Urinary bladder (tissue), 4 donors: ENCODE data around the gene ANKRD63. TPM values are rescaled to one million over a fixed set of nuclear protein-coding genes. Genes with fewer than 3 reads are reported as not detected.

Experiments
- DNase-seq: peaks from one replicate; pipeline ENCODE4 v3.0.0-alpha.2; 2015; ENCODE audit errors: extremely low spot score
- H3K27ac ChIP-seq: one replicate; pipeline ENCODE4 v1.5.1; 2013; ENCODE audit warnings: low read depth, mild to moderate bottlenecking, moderate library complexity
- H3K36me3 ChIP-seq: one replicate; pipeline ENCODE4 v1.6.1; 2013; ENCODE audit warnings: mild to moderate bottlenecking, moderate library complexity; ENCODE audit not compliant: insufficient read depth
- H3K4me1 ChIP-seq: one replicate; pipeline ENCODE4 v1.6.1; 2013; ENCODE audit warnings: mild to moderate bottlenecking, moderate library complexity; ENCODE audit not compliant: insufficient read depth
- H3K4me3 ChIP-seq: one replicate; pipeline ENCODE4 v1.5.1; 2013; ENCODE audit warnings: low read depth, low read length
- WGBS: extraction: QIAGEN DNeasy Blood & Tissue Kit; methylation state at CpG from one replicate; pipeline ENCODE4 v1.1.7; 2013; 5-methylcytosine and 5-hydroxymethylcytosine counted together
- polyA plus RNA-seq: library from polyadenylated mRNA; stranded (reverse); fragments of 200-250 nt; gene quantifications from one replicate; pipeline ENCODE4 v1.2.3, GENCODE V29; 2013
- total RNA-seq: library from RNA; depleted of rRNA; stranded (reverse); fragments of >200 nt; gene quantifications from one replicate; pipeline ENCODE4 v1.2.3, GENCODE V29; 2014
- donor health status: healthy with polysubstance abuse.
- donor health status: healthy.

Gene ANKRD63
- total and polyA plus RNA-seq, 2 donors = not detected

DNA sequence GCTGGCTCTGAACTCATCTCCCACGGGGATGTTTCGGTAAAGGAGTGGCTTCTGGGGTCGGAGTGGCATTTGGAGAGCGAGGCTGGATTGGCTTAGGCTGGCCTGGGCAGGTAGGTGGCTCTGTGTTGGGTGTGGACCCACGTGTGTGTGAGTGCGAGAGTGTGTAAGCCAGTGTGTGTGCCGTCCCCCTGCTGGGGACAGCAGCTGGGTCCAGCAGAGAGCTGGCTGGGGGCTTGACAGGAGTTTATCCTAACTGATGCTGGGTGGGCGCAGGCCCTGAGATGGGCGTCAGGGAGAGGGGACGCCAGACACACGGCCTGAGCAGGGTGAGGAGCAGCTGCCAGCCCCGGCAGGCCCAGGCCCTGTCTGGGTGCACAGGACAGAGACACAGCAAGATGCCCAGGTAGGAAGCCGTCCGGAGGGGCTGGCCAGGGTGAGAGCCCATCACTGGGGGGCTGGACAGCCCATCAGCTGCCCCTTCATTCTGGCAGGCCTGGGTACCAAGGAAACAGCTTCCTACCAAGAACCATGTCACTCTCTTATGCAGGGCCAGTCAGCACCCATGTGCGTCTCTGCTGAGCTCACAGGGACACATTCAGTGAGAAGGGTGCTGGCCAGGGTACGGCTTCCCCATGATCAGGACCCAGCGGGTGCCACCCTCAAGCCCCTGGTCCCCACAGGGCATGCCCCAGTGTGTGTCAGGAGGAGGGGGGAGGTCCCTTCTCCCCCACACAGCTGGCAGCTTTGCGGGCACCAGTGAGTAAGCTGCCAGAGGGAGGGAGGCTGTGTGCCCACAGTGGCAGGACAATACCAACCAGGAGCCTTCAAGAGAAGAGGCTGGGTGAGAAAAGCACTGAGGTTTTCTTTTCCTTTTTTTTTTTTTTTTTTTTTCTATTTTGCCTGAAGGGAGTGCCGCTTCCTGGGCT lies 42.9 kb downstream of the ANKRD63 start:
- H3K4me1 ChIP-seq = no peaks in the 10 kb centered on the region
- H3K4me3 ChIP-seq = no peak overlapping the region
- H3K27ac ChIP-seq = peak overlapping the region; percentile 53
- 83% methylated on average over 19 of the region's 19 CpGs for WGBS
- no peak for DNase-seq
- no peaks in the 10 kb centered on the region for H3K36me3 ChIP-seq

DNA sequence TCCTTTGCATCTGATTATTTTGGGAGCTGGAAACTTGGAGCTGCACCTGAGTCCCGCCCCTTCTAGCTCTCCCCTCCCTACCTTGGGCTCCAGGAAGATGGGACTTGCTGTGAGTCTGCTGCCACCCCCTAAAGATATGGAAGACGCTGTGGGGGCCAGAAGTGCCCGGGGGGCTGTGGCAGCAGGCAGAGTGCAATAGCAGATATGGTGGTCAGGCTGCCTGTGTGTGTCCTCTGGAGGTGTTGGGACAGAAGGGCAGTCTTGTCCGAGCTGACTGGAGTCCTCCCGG lies 43.5 kb downstream of the ANKRD63 start:
- 33% methylated on average over 5 of the region's 5 CpGs for WGBS
- Histone ChIP-seq H3K36me3 (no peaks in the 10 kb centered on the region), H3K27ac (peak overlapping the region; percentile 38), H3K4me3 (no peak overlapping the region), H3K4me1 (no peaks in the 10 kb centered on the region)
- DNase-seq = no peak

DNA sequence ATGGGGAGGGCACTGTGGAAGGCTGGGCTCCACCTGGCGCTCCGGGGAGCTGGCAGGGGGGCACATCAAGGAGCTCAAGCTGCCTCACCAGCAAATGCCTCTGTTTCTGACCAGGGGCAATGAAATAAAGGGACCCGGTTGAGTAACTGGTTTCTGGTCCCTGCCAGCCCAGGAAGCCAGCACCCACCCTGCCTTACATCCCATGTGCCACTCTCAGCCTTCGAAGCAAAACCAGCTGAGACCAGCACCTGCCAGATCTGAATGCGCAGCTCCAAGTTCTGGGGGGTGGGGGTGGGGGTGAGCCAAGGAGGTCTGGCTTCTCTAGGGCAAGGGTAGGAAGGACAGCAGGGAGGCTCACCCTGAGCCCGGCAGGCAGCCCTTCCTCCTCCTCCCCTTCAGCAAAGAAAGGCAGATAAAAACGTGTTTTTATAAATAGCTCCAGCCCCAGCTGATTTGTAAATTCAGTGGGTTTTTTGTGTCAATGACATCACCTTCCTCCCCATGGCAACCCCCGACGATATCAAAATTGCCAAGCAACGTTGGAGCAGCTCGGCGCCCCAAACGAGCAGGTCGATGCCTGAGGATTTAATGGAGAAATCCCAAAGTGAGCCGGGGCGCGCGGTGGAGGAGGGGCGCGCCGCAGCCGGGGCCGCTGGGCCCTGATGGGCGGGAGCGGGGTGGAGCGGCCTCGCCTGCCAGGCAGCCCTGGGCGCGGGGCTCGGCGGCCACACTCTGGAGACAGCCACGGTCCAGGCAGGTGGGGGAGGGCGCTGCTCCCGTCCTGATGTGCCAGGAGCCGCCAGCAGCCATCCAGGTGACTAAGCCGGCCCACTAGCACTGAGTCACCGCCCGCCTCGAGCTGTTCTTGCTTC lies 44.1 kb downstream of the ANKRD63 start, which contains the start of gene PAK6:
PAK6 (plus strand) TSS at position 532 of the 872 bp plus-strand sequence. CDS start 25,723 bp downstream, outside the sequence.
- no peak for DNase-seq
- Histone ChIP-seq H3K4me3 (peak within 1 kb of the TSS; percentile 23), H3K4me1 (no peaks in the 10 kb centered on the region), H3K36me3 (no peaks in the 10 kb centered on the region), H3K27ac (peak within 1 kb of the TSS; percentile 38)
- WGBS = 5% methylated on average over 39 of the region's 39 CpGs

DNA sequence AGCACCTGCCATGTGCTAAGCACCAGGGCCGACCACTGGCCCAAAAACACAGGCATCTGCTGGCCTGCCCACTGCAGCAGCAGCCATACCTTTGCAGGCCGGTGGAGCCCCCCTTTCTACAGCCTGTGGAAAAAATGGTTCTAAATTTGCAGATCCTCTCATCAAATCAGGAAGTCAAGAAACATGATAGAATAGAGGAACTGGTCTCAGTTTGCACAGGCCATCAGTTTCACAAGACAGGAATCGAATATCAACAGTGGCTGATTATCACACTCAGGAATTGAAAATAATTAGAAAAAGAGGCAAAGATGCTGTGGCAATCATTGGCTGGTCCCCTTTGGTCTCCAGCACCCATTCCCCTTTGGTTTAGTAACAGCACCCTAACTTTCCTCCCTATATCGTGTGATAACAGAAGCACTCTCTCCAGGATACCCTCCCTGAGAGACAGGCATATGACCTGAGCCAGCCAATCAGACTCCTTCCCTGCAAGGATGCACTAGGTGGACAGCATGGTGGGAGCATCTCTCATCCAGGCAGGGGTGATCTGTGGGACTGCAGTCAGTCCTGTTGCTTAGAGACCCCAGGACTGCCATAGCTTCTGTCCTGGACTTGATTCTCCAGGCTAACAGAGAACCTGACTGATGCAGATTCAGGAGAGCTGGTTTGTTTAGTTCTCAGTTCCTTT lies 47.5 kb downstream of the ANKRD63 start:
- WGBS = 78% methylated on average over 4 of the region's 4 CpGs
- H3K27ac ChIP-seq = no peak overlapping the region
- no peaks in the 10 kb centered on the region for H3K4me1 ChIP-seq
- no peaks in the 10 kb centered on the region for H3K36me3 ChIP-seq
- DNase-seq = no peak
- H3K4me3 ChIP-seq = no peak overlapping the region

DNA sequence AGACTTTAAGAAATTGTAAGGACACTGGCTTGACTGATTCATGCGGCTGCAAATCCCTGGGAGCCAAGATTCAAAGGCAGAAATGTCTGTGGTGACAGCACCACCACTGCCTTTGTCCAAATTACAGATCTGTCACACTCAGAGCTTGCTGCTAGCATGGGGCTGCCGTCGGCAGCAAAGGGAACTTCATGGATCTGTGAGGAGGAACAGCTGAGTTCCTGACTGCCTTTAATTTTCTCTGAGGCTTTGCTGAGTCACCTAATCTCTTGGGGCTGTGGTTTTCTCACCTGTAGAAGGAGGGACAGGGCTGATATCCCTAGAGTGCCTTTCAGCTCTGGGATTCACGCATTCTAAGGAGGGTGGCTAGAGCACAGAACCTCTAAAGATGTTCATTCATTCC lies 48.1 kb downstream of the ANKRD63 start:
- no peak overlapping the region for H3K27ac ChIP-seq
- 72% methylated on average over 4 of the region's 4 CpGs for WGBS

DNA sequence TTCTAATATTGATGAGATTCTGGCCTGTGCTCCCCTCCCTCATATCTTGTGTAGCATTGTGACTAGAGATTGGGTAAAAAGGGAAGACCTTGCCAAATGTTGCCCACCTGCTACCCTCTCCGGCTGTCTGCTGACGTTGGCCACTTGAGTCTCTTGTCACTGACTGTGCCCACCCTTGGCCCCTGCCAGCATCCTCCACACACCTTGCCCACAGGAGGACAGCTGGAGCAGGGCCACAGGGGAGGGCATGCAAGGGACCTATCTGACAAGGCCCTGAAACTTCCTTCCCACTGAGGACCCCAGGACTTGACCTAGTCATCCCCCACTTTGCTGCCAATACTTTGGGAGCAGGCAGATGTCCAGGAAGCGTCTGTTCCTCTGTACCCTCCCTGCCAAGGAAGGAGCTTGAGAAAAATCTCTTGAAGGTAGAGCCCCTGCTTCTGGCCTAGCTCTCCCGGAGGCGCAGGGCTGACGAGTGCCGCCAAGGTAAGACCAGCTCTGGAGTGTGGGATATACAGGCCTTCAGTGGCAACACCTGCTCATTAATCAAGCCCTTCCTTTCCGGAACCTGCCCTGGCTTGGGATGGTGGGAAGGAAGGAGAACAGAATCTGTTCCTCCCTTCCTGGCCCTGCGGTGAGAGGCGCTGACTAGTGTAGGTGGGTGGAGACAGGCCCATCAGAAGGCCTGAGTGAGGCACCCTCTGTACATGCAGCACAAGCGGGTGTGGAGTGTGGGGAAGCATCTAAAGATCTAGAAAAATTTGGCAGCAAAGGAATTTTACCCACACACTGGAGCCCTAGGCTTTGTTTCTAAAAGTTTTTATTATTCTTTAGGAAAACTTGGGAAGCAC lies 48.9 kb downstream of the ANKRD63 start:
- Histone ChIP-seq H3K36me3 (no peaks in the 10 kb centered on the region), H3K27ac (no peak overlapping the region), H3K4me1 (no peaks in the 10 kb centered on the region), H3K4me3 (no peak overlapping the region)
- whole genome bisulfite sequencing = 91% methylated on average over 11 of the region's 11 CpGs
- DNase-seq = no peak

More for the DNA sequence above, 48.1 kb downstream of the ANKRD63 start:
- Histone ChIP-seq H3K36me3 (no peaks in the 10 kb centered on the region), H3K4me3 (no peak overlapping the region), H3K4me1 (no peaks in the 10 kb centered on the region)
- DNase-seq = no peak

DNA sequence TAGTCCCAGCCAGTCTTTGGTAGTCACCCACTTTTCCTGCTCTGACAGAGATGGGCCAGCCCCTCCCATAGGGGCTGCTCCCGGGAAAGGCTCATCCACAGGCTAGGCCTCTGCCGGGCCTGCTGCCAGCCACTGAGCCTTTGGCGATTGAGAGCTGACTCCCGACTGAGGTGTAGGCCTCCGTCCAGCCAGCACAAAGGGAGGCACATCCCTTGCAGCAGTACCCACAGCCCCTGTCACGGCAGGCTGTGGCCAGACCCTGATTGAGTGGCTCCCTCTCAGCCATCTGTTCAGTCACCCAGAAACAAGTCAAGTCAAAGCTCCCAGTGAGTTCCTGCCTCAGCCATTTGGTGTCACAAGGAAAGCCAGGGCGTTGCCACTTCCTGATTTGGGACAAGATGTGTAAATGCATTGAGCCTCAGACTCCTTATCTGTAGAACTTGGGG lies 50.2 kb downstream of the ANKRD63 start:
- H3K27ac ChIP-seq = no peak overlapping the region
- no peaks in the 10 kb centered on the region for H3K4me1 ChIP-seq
- no peaks in the 10 kb centered on the region for H3K36me3 ChIP-seq
- no peak for DNase-seq
- WGBS = 36% methylated on average over 7 of the region's 7 CpGs
- no peak overlapping the region for H3K4me3 ChIP-seq

Other genes starting within 250 kb of the ANKRD63 start
- gene SRP14, start 243.9 kb downstream of the ANKRD63 start, total RNA-seq = 115 TPM
- gene SRP14, start 243.9 kb downstream of the ANKRD63 start, polyA plus RNA-seq = 362 TPM
- 10.8 TPM for gene BMF, start 174.2 kb downstream of the ANKRD63 start, total RNA-seq
- 7.8 TPM for gene BMF, start 174.2 kb downstream of the ANKRD63 start, polyA plus RNA-seq
- gene BUB1B, start 122.0 kb downstream of the ANKRD63 start, total RNA-seq = 23.8 TPM
- gene BUB1B, start 122.0 kb downstream of the ANKRD63 start, polyA plus RNA-seq = 0.27 TPM
- 2.0 TPM for gene PAK6, start 44.0 kb downstream of the ANKRD63 start, total RNA-seq
- gene PAK6, start 44.0 kb downstream of the ANKRD63 start, polyA plus RNA-seq = 2.0 TPM
- gene PLCB2, start 24.9 kb upstream of the ANKRD63 start, total RNA-seq = 3.9 TPM
- 9.8 TPM for gene PLCB2, start 24.9 kb upstream of the ANKRD63 start, polyA plus RNA-seq
- gene INAFM2, start 40.6 kb upstream of the ANKRD63 start, total RNA-seq = 11.3 TPM
- 24.5 TPM for gene INAFM2, start 40.6 kb upstream of the ANKRD63 start, polyA plus RNA-seq
- 10.0 TPM for gene CCDC9B, start 57.9 kb upstream of the ANKRD63 start, total RNA-seq
- 42.2 TPM for gene CCDC9B, start 57.9 kb upstream of the ANKRD63 start, polyA plus RNA-seq
- not detected for gene PHGR1, start 68.0 kb upstream of the ANKRD63 start, total RNA-seq
- gene PHGR1, start 68.0 kb upstream of the ANKRD63 start, polyA plus RNA-seq = 2.6 TPM
- 0.63 TPM for gene DISP2, start 75.2 kb upstream of the ANKRD63 start, total RNA-seq
- gene DISP2, start 75.2 kb upstream of the ANKRD63 start, polyA plus RNA-seq = 0.27 TPM
- gene KNSTRN, start 99.7 kb upstream of the ANKRD63 start, total RNA-seq = 25.4 TPM
- gene KNSTRN, start 99.7 kb upstream of the ANKRD63 start, polyA plus RNA-seq = 7.5 TPM
- 39.4 TPM for gene IVD, start 122.7 kb upstream of the ANKRD63 start, total RNA-seq
- 48.5 TPM for gene IVD, start 122.7 kb upstream of the ANKRD63 start, polyA plus RNA-seq
- 7.9 TPM for gene BAHD1, start 157.9 kb upstream of the ANKRD63 start, total RNA-seq
- 23.0 TPM for gene BAHD1, start 157.9 kb upstream of the ANKRD63 start, polyA plus RNA-seq
- gene CHST14, start 187.9 kb upstream of the ANKRD63 start, total RNA-seq = 11.8 TPM
- 22.6 TPM for gene CHST14, start 187.9 kb upstream of the ANKRD63 start, polyA plus RNA-seq